Activated CD4-positive, alpha-beta T cell treated with anti-CD3 and anti-CD28 coated beads for 36 hours (primary cell): Measurements from ENCODE around the gene TGFA. TPM values are rescaled to one million over a fixed set of nuclear protein-coding genes. Genes with fewer than 3 reads are reported as not detected.
"Not testable (repeated sequence)": the region's sequence is repeated elsewhere in the genome, so short reads cannot be mapped to it uniquely, and the experiment has no call there.

Source experiments
- ATAC-seq: fragments of 200-7000 bp; cut with Tn5 transposase; one replicate; pipeline ENCODE4 v1.10.0; 2021; ENCODE audit warnings: mild to moderate bottlenecking, moderate library complexity
- CTCF ChIA-PET: fragments of 350-600 bp; sonication (Branson Sonifier 250); formaldehyde crosslinking; loops from one replicate; lab custom pipeline; 2021; ENCODE audit warnings: antibody characterized with exemption; lab: Charles Lee
- POLR2A ChIA-PET: fragments of 350-600 bp; sonication (Branson Sonifier 250); formaldehyde crosslinking; loops from one replicate; lab custom pipeline; 2021; ENCODE audit warnings: antibody characterized with exemption, inconsistent platforms; lab: Charles Lee
- DNase-seq: peaks from one replicate; pipeline ENCODE4 v3.0.0-alpha.2; 2020
- H3K27ac Mint-ChIP-seq: one replicate; pipeline ENCODE4 v1.8.0; 2021; ENCODE audit warnings: mixed read lengths
- H3K27me3 Mint-ChIP-seq: one replicate; pipeline ENCODE4 v1.8.0; 2021; ENCODE audit warnings: mixed read lengths
- H3K36me3 Mint-ChIP-seq: one replicate; pipeline ENCODE4 v1.8.0; 2021; ENCODE audit warnings: low read depth, mixed read lengths
- H3K4me1 Mint-ChIP-seq: one replicate; pipeline ENCODE4 v1.8.0; 2021; ENCODE audit warnings: mixed read lengths
- H3K4me3 Mint-ChIP-seq: one replicate; pipeline ENCODE4 v1.8.0; 2021; ENCODE audit warnings: mild to moderate bottlenecking, moderate library complexity, mixed read lengths
- H3K9me3 Mint-ChIP-seq: one replicate; pipeline ENCODE4 v1.8.0; 2021; ENCODE audit warnings: low read depth, mixed read lengths
- intact Hi-C, 2 experiments: fragments of 100-400 bp; cut with DNase I in 1 of 2; cut with micrococcal nuclease in 1 of 2; formaldehyde crosslinking; loops; one replicate each; pipeline versions ENCODE4 v1.14.2 to v1.15.1; 2022 to 2024; cut with DNase I, micrococcal nuclease
- total RNA-seq, 2 experiments: library from RNA; stranded (reverse); gene quantifications; one replicate each; pipeline ENCODE4 v1.2.3, GENCODE V29; 2021

TGFA gene
- total RNA-seq, 2 experiments from 2014 or later: 0.07 to 0.18 TPM

GRCh38 chr2:70472221-70472890 lies 81.3 kb downstream of the TGFA start:
- ChIA-PET CTCF (interaction anchor here (0.5 to 1.0 kb wide), 2 partner anchors 145 to 183 kb away, joined by 3 to 4 read pairs; no protein-coding TSS in a partner anchor), POLR2A (no interaction called here)
- ATAC-seq (no peak), DNase-seq (no peak)
- H3K27ac Mint-ChIP-seq: no peak overlapping the region
- no peaks in the 10 kb centered on the region for H3K27me3 Mint-ChIP-seq
- H3K9me3 Mint-ChIP-seq: no peaks in the 10 kb centered on the region
- no peaks in the 10 kb centered on the region for H3K36me3 Mint-ChIP-seq
- H3K4me1 Mint-ChIP-seq: peaks cover 41% of the 10 kb centered on the region
- intact Hi-C loops: no loop called here
- H3K4me3 Mint-ChIP-seq: no peak overlapping the region

GRCh38 chr2:70471129-70471528 lies 82.5 kb downstream of the TGFA start:
- H3K4me1 Mint-ChIP-seq: peaks cover 41% of the 10 kb centered on the region
- no peak overlapping the region for H3K27ac Mint-ChIP-seq
- no peaks in the 10 kb centered on the region for H3K27me3 Mint-ChIP-seq
- DNase-seq (no peak), ATAC-seq (no peak)
- POLR2A ChIA-PET: no interaction called here
- no peak overlapping the region for H3K4me3 Mint-ChIP-seq
- no peaks in the 10 kb centered on the region for H3K36me3 Mint-ChIP-seq
- no peaks in the 10 kb centered on the region for H3K9me3 Mint-ChIP-seq
- CTCF ChIA-PET: interaction anchor here (1.0 kb wide), 1 partner anchor 146 kb away, joined by 4 read pairs; no protein-coding TSS in a partner anchor
- intact Hi-C loops: no loop called here

GRCh38 chr2:70469961-70470360 lies 83.7 kb downstream of the TGFA start:
- H3K36me3 Mint-ChIP-seq: no peaks in the 10 kb centered on the region
- no peak for DNase-seq
- no peak overlapping the region for H3K27ac Mint-ChIP-seq
- ChIA-PET CTCF (interaction anchor here (0.5 to 0.9 kb wide), 3 partner anchors 17 to 148 kb away, joined by 3 to 4 read pairs (median 3); no protein-coding TSS in a partner anchor), POLR2A (no interaction called here)
- no peaks in the 10 kb centered on the region for H3K27me3 Mint-ChIP-seq
- H3K4me1 Mint-ChIP-seq: peaks cover 33% of the 10 kb centered on the region
- intact Hi-C loops: no loop called here
- ATAC-seq: no peak
- H3K4me3 Mint-ChIP-seq: no peak overlapping the region
- no peaks in the 10 kb centered on the region for H3K9me3 Mint-ChIP-seq

- DNase-seq (no peak), ATAC-seq (no peak)
- Mint-ChIP-seq H3K27me3 (no peaks in the 10 kb centered on the region), H3K9me3 (no peaks in the 10 kb centered on the region), H3K27ac (no peak overlapping the region), H3K36me3 (no peaks in the 10 kb centered on the region), H3K4me1 (peaks cover 28% of the 10 kb centered on the region), H3K4me3 (no peak overlapping the region)
- POLR2A ChIA-PET: no interaction called here
- CTCF ChIA-PET: interaction anchor here (0.5 to 1.5 kb wide), 2 partner anchors 9 to 149 kb away, joined by 3 to 4 read pairs; no protein-coding TSS in a partner anchor
- intact Hi-C loops: no loop called here
These were observed 84.2 kb downstream of the TGFA start for GRCh38 chr2:70469435-70469834.

- intact Hi-C loops: no loop called here
- Mint-ChIP-seq H3K27me3 (no peaks in the 10 kb centered on the region), H3K36me3 (no peaks in the 10 kb centered on the region), H3K27ac (no peak overlapping the region), H3K4me3 (no peak overlapping the region), H3K9me3 (no peaks in the 10 kb centered on the region), H3K4me1 (peaks cover 22% of the 10 kb centered on the region)
- DNase-seq (no peak), ATAC-seq (no peak)
- POLR2A ChIA-PET: no interaction called here
- CTCF ChIA-PET: interaction anchor here (1.5 kb wide), 1 partner anchor 9 kb away, joined by 4 read pairs; no protein-coding TSS in a partner anchor
These were observed 84.7 kb downstream of the TGFA start for GRCh38 chr2:70468878-70469277.

- Mint-ChIP-seq H3K4me3 (no peak overlapping the region), H3K9me3 (no peaks in the 10 kb centered on the region), H3K36me3 (no peaks in the 10 kb centered on the region), H3K27me3 (no peaks in the 10 kb centered on the region), H3K4me1 (peaks cover 16% of the 10 kb centered on the region), H3K27ac (no peak overlapping the region)
- intact Hi-C loops: no loop called here
- DNase-seq: no peak
- POLR2A ChIA-PET: no interaction called here
- ATAC-seq: no peak
- CTCF ChIA-PET: interaction anchor here (0.8 to 1.7 kb wide), 3 partner anchors 8 to 14 kb away, joined by 3 to 8 read pairs (median 4); no protein-coding TSS in a partner anchor
These were observed 85.5 kb downstream of the TGFA start for GRCh38 chr2:70467831-70468779.

GRCh38 chr2:70467237-70467636 lies 86.4 kb downstream of the TGFA start:
- Mint-ChIP-seq H3K27me3 (no peaks in the 10 kb centered on the region), H3K4me3 (no peak overlapping the region), H3K9me3 (no peaks in the 10 kb centered on the region), H3K27ac (no peak overlapping the region), H3K4me1 (peaks cover 12% of the 10 kb centered on the region), H3K36me3 (no peaks in the 10 kb centered on the region)
- DNase-seq: no peak
- no peak for ATAC-seq
- POLR2A ChIA-PET: no interaction called here
- intact Hi-C loops: no loop called here
- CTCF ChIA-PET: interaction anchor here (0.5 to 1.7 kb wide), 3 partner anchors 10 to 15 kb away, joined by 3 to 8 read pairs (median 4); no protein-coding TSS in a partner anchor

- DNase-seq, ATAC-seq, H3K36me3 Mint-ChIP-seq, H3K9me3 Mint-ChIP-seq, H3K27me3 Mint-ChIP-seq, intact Hi-C loops, H3K4me3 Mint-ChIP-seq, POLR2A ChIA-PET, H3K27ac Mint-ChIP-seq: not testable (repeated sequence)
- CTCF ChIA-PET: interaction anchor here (1.7 kb wide), 1 partner anchor 10 kb away, joined by 8 read pairs; no protein-coding TSS in a partner anchor
- H3K4me1 Mint-ChIP-seq: peaks cover 12% of the 10 kb centered on the region
These were observed 87.0 kb downstream of the TGFA start for GRCh38 chr2:70466647-70467046.

GRCh38 chr2:70463997-70464396 lies 89.6 kb downstream of the TGFA start:
- DNase-seq: no peak
- Mint-ChIP-seq H3K27ac (no peak overlapping the region), H3K4me1 (no peaks in the 10 kb centered on the region), H3K36me3 (no peaks in the 10 kb centered on the region), H3K27me3 (no peaks in the 10 kb centered on the region), H3K9me3 (no peaks in the 10 kb centered on the region), H3K4me3 (no peak overlapping the region)
- ChIA-PET POLR2A (no interaction called here), CTCF (no interaction called here)
- ATAC-seq: no peak
- intact Hi-C loops: no loop called here

- CTCF ChIA-PET: no interaction called here
- DNase-seq (no peak), ATAC-seq (no peak)
- intact Hi-C loops: no loop called here
- H3K4me3 Mint-ChIP-seq: no peak overlapping the region
- H3K4me1 Mint-ChIP-seq: no peaks in the 10 kb centered on the region
- POLR2A ChIA-PET: no interaction called here
- no peaks in the 10 kb centered on the region for H3K36me3 Mint-ChIP-seq
- H3K27me3 Mint-ChIP-seq: peaks cover under 1% of the 10 kb centered on the region
- no peaks in the 10 kb centered on the region for H3K9me3 Mint-ChIP-seq
- no peak overlapping the region for H3K27ac Mint-ChIP-seq
These were observed 90.0 kb downstream of the TGFA start for GRCh38 chr2:70463581-70463980.

- Mint-ChIP-seq H3K9me3 (no peaks in the 10 kb centered on the region), H3K27me3 (peaks cover 2% of the 10 kb centered on the region), H3K4me3 (no peak overlapping the region), H3K36me3 (no peaks in the 10 kb centered on the region), H3K4me1 (peaks cover 2% of the 10 kb centered on the region), H3K27ac (no peak overlapping the region)
- intact Hi-C loops: no loop called here
- DNase-seq (no peak), ATAC-seq (no peak)
- ChIA-PET CTCF (no interaction called here), POLR2A (no interaction called here)
These were observed 91.4 kb downstream of the TGFA start for GRCh38 chr2:70461981-70462876.
